ENCODE data around the gene ZNF354C. TPM values are rescaled to one million over a fixed set of nuclear protein-coding genes. Genes with fewer than 3 reads are reported as not detected.

ZNF354C gene
- polyA plus RNA-seq, 1 experiment, result 2.0 TPM

DNA sequence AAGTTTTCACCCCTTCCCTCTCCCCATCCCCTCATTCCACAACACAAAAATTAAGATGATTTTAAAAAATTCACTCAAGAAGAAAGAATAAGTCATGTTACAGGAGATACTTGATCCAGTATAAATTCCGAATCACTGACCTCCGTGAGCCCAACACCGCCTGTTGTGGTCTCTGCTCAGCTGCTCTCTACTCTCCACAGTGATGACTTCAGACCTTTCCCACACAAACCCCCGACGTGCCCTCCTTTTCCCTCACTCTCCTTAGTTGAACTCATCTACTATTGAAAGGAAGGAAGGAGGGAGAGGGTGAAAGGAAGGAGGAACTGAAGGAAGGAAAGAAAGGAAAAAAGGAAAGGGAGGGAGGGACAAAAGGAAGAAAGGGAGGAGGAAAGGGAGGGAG, 55.1 kb downstream of the ZNF354C start:
- CTCF ChIA-PET, result no interaction called here
- POLR2A ChIA-PET, result no interaction called here

DNA sequence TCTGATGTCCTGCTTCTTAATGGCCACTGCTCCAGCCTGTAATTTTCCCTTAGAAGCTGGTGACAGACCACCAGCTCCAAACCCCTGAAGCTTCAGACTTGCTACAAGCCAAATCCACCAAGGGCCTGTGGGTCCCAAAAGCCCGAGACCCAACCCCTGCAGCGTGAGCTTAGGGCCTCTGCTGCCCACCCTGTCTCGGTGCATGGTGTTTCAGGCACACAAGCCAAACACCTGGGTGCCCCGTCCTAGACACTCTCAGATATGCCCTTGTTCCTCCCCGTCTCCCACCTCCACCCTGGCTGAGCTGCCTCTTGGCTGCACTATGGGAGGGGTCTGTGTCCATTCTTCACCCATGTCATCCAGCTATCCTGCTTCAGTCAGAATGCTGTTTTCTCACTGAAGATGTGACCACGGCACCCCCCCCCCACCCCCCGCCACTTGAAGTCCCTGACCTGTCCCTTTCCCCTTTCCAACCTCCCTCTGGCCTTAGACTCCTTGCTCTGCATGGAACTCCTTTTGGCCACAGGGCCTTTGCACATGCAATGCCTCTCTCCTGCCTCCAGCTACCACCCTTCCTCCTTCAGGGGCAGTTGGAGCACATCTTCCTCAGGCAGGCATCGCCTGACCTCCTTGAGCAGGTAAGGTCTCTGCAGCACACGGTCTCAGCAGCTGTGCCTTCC, 55.8 kb downstream of the ZNF354C start:
- Histone ChIP-seq H3K36me3 (ENCODE audit: control insufficient read depth, insufficient read depth, low read length) (peaks cover 22% of the 10 kb centered on the region), H3K27me3 (ENCODE audit: control insufficient read depth, insufficient read depth, low read length) (no peaks in the 10 kb centered on the region), H3K4me3 (ENCODE audit: low read depth, low read length) (no peak overlapping the region)
- CTCF ChIA-PET, result no interaction called here
- DNase-seq (ENCODE audit: low read depth), result no peak
- TF ChIP-seq, protein P1, sequence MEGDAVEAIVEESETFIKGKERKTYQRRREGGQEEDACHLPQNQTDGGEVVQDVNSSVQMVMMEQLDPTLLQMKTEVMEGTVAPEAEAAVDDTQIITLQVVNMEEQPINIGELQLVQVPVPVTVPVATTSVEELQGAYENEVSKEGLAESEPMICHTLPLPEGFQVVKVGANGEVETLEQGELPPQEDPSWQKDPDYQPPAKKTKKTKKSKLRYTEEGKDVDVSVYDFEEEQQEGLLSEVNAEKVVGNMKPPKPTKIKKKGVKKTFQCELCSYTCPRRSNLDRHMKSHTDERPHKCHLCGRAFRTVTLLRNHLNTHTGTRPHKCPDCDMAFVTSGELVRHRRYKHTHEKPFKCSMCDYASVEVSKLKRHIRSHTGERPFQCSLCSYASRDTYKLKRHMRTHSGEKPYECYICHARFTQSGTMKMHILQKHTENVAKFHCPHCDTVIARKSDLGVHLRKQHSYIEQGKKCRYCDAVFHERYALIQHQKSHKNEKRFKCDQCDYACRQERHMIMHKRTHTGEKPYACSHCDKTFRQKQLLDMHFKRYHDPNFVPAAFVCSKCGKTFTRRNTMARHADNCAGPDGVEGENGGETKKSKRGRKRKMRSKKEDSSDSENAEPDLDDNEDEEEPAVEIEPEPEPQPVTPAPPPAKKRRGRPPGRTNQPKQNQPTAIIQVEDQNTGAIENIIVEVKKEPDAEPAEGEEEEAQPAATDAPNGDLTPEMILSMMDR (IDR thresholded peaks at IDR 0.05; ENCODE audit: insufficient read depth, low read depth, low read length), result no peak
- POLR2A ChIA-PET, result no interaction called here

More for the DNA sequence above, 55.1 kb downstream of the ZNF354C start:
- peaks cover 20% of the 10 kb centered on the region for H3K36me3 ChIP-seq (ENCODE audit: control insufficient read depth, insufficient read depth, low read length)
- no peaks in the 10 kb centered on the region for H3K27me3 ChIP-seq (ENCODE audit: control insufficient read depth, insufficient read depth, low read length)
- H3K4me3 ChIP-seq (ENCODE audit: low read depth, low read length), result no peak overlapping the region
- DNase-seq (ENCODE audit: low read depth), result no peak
- TF ChIP-seq, protein P1 (IDR thresholded peaks at IDR 0.05; ENCODE audit: insufficient read depth, low read depth, low read length), result no peak

- ChIA-PET POLR2A (no interaction called here), CTCF (no interaction called here)
- H3K36me3 ChIP-seq (ENCODE audit: control insufficient read depth, insufficient read depth, low read length), result peaks cover 31% of the 10 kb centered on the region
- DNase-seq (ENCODE audit: low read depth), result no peak
- TF ChIP-seq, protein P1 (IDR thresholded peaks at IDR 0.05; ENCODE audit: insufficient read depth, low read depth, low read length), result no peak
- H3K4me3 ChIP-seq (ENCODE audit: low read depth, low read length), result no peak overlapping the region
- no peaks in the 10 kb centered on the region for H3K27me3 ChIP-seq (ENCODE audit: control insufficient read depth, insufficient read depth, low read length)
Measured at GRCh38 chr5:179118338-179118737, 58.2 kb downstream of the ZNF354C start.

DNA sequence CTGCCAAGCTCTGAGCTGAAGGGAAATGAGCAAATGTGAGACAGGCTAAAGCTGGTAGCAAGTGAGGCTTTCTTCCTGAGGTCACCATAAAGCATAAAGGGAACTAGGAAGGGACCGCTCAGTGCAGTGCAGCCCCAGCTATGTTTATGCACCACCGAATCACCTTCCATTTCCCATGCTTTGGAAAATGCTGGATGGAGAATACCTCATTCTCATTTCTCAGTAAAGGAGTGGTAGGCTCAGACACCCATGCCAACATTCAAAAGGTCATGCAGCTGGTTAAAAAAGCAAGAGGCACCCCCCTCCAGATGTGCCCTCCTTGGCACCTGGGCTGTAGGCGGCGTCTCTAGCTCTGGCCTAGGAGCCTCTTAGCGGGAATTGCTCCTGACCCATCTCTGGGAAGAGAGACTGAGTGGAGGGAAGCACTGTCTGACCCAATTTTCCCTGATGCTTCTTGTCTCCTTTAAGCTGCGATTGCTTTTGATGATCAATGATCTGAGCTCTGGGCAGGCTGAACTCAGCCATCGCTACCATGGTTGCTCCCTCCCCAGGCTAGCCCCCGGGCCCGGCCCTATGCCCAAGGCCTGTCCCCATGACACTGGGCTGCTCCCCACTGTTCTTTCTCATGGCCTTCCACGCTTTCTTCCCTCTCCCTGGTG, 58.7 kb downstream of the ZNF354C start:
- DNase-seq (ENCODE audit: low read depth), result no peak
- CTCF ChIA-PET, result no interaction called here
- TF ChIP-seq, protein P1 (IDR thresholded peaks at IDR 0.05; ENCODE audit: insufficient read depth, low read depth, low read length), result no peak
- POLR2A ChIA-PET, result no interaction called here
- Histone ChIP-seq H3K27me3 (ENCODE audit: control insufficient read depth, insufficient read depth, low read length) (no peaks in the 10 kb centered on the region), H3K4me3 (ENCODE audit: low read depth, low read length) (no peak overlapping the region), H3K36me3 (ENCODE audit: control insufficient read depth, insufficient read depth, low read length) (peaks cover 27% of the 10 kb centered on the region)

GRCh38 chr5:179119415-179120170, 59.4 kb downstream of the ZNF354C start:
- H3K36me3 ChIP-seq (ENCODE audit: control insufficient read depth, insufficient read depth, low read length), result peaks cover 29% of the 10 kb centered on the region
- no peak for DNase-seq (ENCODE audit: low read depth)

More at GRCh38 chr5:179119415-179120170, 59.4 kb downstream of the ZNF354C start:
- CTCF ChIA-PET, result no interaction called here
- POLR2A ChIA-PET, result no interaction called here
- TF ChIP-seq, protein P1 (IDR thresholded peaks at IDR 0.05; ENCODE audit: insufficient read depth, low read depth, low read length), result no peak
- Histone ChIP-seq H3K27me3 (ENCODE audit: control insufficient read depth, insufficient read depth, low read length) (no peaks in the 10 kb centered on the region), H3K4me3 (ENCODE audit: low read depth, low read length) (no peak overlapping the region)

Data from BJ (cell line).